ENCODE results near the gene PAX5. TPM values are rescaled to one million over a fixed set of nuclear protein-coding genes. Genes with fewer than 3 reads are reported as not detected.

PAX5 gene
- total and polyA plus RNA-seq, 2 of the 13 experiments (the other 11 are each of a cell fraction or from before 2014, with no cell fraction given): not detected

- intact Hi-C loops (cut with micrococcal nuclease; ENCODE audit: unreplicated experiment): no loop called here
- ATAC-seq: no peak
- BruUV-seq (replicated peaks): no TSS peak
- ChIA-PET CTCF (ENCODE audit: low intra/inter-chr PET ratio, low total read pairs) (no interaction called here), POLR2A (no interaction called here)
- no peaks in the 10 kb centered on the region for H4K20me1 ChIP-seq (ENCODE audit: insufficient read depth, low read length)
- peak; percentile 45 for DNase-seq (ENCODE audit: low spot score)
- H3K79me2 ChIP-seq (ENCODE audit: insufficient read depth, low read length): no peaks in the 10 kb centered on the region
- WGBS (ENCODE audit: low lambda C conversion rate): 10% methylated on average over 4 of the region's 4 CpGs
- peaks cover 7% of the 10 kb centered on the region; the same call in 1 of the 2 replicates for H3K4me1 ChIP-seq (ENCODE audit: insufficient read depth, low read length)
- H3K27me3 ChIP-seq (ENCODE audit: control insufficient read depth in 1 of 2, insufficient read depth in 2 of 2, low read length in 2 of 2): peaks cover 0 to 5% of the 10 kb centered on the region in 2 experiments; a peak in 2 of 5 replicates
- H3K4me3 ChIP-seq (replicated peaks in 1 of 3; ENCODE audit: insufficient read depth in 1 of 3, low read depth in 2 of 3, low read length in 3 of 3): no peak overlapping the region
- no peaks in the 10 kb centered on the region for H3K36me3 ChIP-seq (replicated peaks in 1 of 2; ENCODE audit: control insufficient read depth in 1 of 2, insufficient read depth in 2 of 2, low read length in 2 of 2)
- H3K9ac ChIP-seq (ENCODE audit: insufficient read depth, low read depth, low read length): no peak overlapping the region
- H3K27ac ChIP-seq (ENCODE audit: extremely low read length, insufficient read depth, low read length): no peak overlapping the region
- no peak overlapping the region for H3K4me2 ChIP-seq (ENCODE audit: low read depth, low read length)
- H2AFZ ChIP-seq (ENCODE audit: low read length): no peak overlapping the region
- no peak for FAIRE-seq
- no peaks in the 10 kb centered on the region for H3K9me3 ChIP-seq (ENCODE audit: low read length)
- in situ Hi-C loops (cut with HindIII; ENCODE audit: extremely low pct_ligation_motif_present, low pct_unique_long_range_greater_than_20kb): no loop called here
- TF ChIP-seq MXD4 (CRISPR knock-in tag; IDR thresholded peaks at IDR 0.05): no peak
- TF ChIP-seq, protein P1, sequence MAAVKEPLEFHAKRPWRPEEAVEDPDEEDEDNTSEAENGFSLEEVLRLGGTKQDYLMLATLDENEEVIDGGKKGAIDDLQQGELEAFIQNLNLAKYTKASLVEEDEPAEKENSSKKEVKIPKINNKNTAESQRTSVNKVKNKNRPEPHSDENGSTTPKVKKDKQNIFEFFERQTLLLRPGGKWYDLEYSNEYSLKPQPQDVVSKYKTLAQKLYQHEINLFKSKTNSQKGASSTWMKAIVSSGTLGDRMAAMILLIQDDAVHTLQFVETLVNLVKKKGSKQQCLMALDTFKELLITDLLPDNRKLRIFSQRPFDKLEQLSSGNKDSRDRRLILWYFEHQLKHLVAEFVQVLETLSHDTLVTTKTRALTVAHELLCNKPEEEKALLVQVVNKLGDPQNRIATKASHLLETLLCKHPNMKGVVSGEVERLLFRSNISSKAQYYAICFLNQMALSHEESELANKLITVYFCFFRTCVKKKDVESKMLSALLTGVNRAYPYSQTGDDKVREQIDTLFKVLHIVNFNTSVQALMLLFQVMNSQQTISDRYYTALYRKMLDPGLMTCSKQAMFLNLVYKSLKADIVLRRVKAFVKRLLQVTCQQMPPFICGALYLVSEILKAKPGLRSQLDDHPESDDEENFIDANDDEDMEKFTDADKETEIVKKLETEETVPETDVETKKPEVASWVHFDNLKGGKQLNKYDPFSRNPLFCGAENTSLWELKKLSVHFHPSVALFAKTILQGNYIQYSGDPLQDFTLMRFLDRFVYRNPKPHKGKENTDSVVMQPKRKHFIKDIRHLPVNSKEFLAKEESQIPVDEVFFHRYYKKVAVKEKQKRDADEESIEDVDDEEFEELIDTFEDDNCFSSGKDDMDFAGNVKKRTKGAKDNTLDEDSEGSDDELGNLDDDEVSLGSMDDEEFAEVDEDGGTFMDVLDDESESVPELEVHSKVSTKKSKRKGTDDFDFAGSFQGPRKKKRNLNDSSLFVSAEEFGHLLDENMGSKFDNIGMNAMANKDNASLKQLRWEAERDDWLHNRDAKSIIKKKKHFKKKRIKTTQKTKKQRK (IDR thresholded peaks at IDR 0.05; ENCODE audit: low read length): no peak
- no peak for TF ChIP-seq ZNF124 (CRISPR knock-in tag; IDR thresholded peaks at IDR 0.05)
- peak; percentile 22; the same call in 1 of the 2 replicates for TF ChIP-seq ETV5 (CRISPR knock-in tag; IDR thresholded peaks at IDR 0.05; ENCODE audit: borderline replicate concordance)
- no peak for TF ChIP-seq TCF7 (IDR thresholded peaks at IDR 0.05; ENCODE audit: low read depth)
- TF ChIP-seq, protein P2, sequence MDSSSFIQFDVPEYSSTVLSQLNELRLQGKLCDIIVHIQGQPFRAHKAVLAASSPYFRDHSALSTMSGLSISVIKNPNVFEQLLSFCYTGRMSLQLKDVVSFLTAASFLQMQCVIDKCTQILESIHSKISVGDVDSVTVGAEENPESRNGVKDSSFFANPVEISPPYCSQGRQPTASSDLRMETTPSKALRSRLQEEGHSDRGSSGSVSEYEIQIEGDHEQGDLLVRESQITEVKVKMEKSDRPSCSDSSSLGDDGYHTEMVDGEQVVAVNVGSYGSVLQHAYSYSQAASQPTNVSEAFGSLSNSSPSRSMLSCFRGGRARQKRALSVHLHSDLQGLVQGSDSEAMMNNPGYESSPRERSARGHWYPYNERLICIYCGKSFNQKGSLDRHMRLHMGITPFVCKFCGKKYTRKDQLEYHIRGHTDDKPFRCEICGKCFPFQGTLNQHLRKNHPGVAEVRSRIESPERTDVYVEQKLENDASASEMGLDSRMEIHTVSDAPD (CRISPR knock-in tag; IDR thresholded peaks at IDR 0.05): no peak
- TF ChIP-seq FOSL1 (CRISPR knock-in tag; IDR thresholded peaks at IDR 0.05; ENCODE audit: borderline replicate concordance): peak; percentile 20; the same call in 1 of the 2 replicates
- peak; percentile 49; the same call in 1 of the 2 replicates for TF ChIP-seq FOXA3 (CRISPR knock-in tag; IDR thresholded peaks at IDR 0.05)
- no peak for TF ChIP-seq STAG1 (CRISPR knock-in tag; IDR thresholded peaks at IDR 0.05)
- TF ChIP-seq POGZ (CRISPR knock-in tag; IDR thresholded peaks at IDR 0.05): no peak
- no peak for TF ChIP-seq MIER2 (CRISPR knock-in tag; IDR thresholded peaks at IDR 0.05)
- TF ChIP-seq FOSL2 (CRISPR knock-in tag; IDR thresholded peaks at IDR 0.05): peak; percentile 93
- no peak for TF ChIP-seq NR2F2 (IDR thresholded peaks at IDR 0.05; ENCODE audit: borderline replicate concordance, low read depth)
- no peak for TF ChIP-seq HNRNPLL (IDR thresholded peaks at IDR 0.05; ENCODE audit: low read depth, low read length, poor library complexity, severe bottlenecking)
- no peak for TF ChIP-seq ESRRA (CRISPR knock-in tag; IDR thresholded peaks at IDR 0.05; ENCODE audit: low read depth)
- TF ChIP-seq EHMT2 (IDR thresholded peaks at IDR 0.05; ENCODE audit: borderline replicate concordance, low read depth, low read length): no peak
Measured at GRCh38 chr9:36924071-36924470, 110.0 kb downstream of the PAX5 start.

Measured in HepG2 (cell line).